HepG2 (cell line): ENCODE data around the gene LRRC28. TPM values are rescaled to one million over a fixed set of nuclear protein-coding genes. Genes with fewer than 3 reads are reported as not detected.
A peak's percentile ranks its signal among the peaks of the same experiment; 100 is the strongest.

Experiments used
- ARID5B ChIP-seq: IDR thresholded peaks from 2 replicates; pipeline ENCODE4 v1.4.0; 2020; ENCODE audit warnings: mild to moderate bottlenecking, missing genetic modification reagents
- CREBL2 ChIP-seq: sonication (generic); formaldehyde crosslinking; IDR thresholded peaks from 2 replicates; pipeline ENCODE4 v1.8.1; 2023; ENCODE audit warnings: missing genetic modification reagents, mild to moderate bottlenecking, borderline replicate concordance
- CTCF ChIP-seq: sonication (generic); formaldehyde crosslinking; IDR thresholded peaks from 2 replicates; pipeline ENCODE4 v1.5.0; 2020; ENCODE audit warnings: mild to moderate bottlenecking, missing genetic modification reagents, moderate library complexity
- DDIT3 ChIP-seq: sonication (generic); formaldehyde crosslinking; IDR thresholded peaks from 2 replicates; pipeline ENCODE4 v1.4.0; 2020; ENCODE audit warnings: mild to moderate bottlenecking, missing genetic modification reagents
- HDAC2 ChIP-seq: sonication (generic); formaldehyde crosslinking; IDR thresholded peaks from 2 replicates; pipeline ENCODE4 v1.4.0; 2020; ENCODE audit warnings: missing genetic modification reagents
- SALL2 ChIP-seq: sonication (generic); formaldehyde crosslinking; IDR thresholded peaks from 2 replicates; pipeline ENCODE4 v1.8.1; 2023; ENCODE audit warnings: mild to moderate bottlenecking, missing genetic modification reagents, inconsistent platforms
- SMAD1 ChIP-seq: sonication (generic); formaldehyde crosslinking; IDR thresholded peaks from 2 replicates; pipeline ENCODE4 v1.4.0; 2020; ENCODE audit warnings: missing genetic modification reagents, low read depth, mild to moderate bottlenecking, borderline replicate concordance
- U2AF2 ChIP-seq: fragments of 200-400 bp; formaldehyde crosslinking; IDR thresholded peaks from 2 replicates; pipeline ENCODE4 v1.6.1; 2017; ENCODE audit warnings: low read depth, mild to moderate bottlenecking, low read length
- ZBTB7A ChIP-seq: sonication (generic); formaldehyde crosslinking; IDR thresholded peaks from 2 replicates; pipeline ENCODE4 v1.8.0; 2022; ENCODE audit warnings: mild to moderate bottlenecking, missing genetic modification reagents
- ZHX2 ChIP-seq, 2 experiments: sonication (generic) in 1 of 2; formaldehyde crosslinking in 1 of 2; IDR thresholded peaks; 2 replicates each; pipeline versions ENCODE4 v1.6.1 to v1.9.0; 2014 to 2022; ENCODE audit warnings: antibody characterized with exemption in 1 of 2, borderline replicate concordance in 1 of 2, inconsistent platforms in 1 of 2, low read depth in 1 of 2, missing genetic modification reagents in 1 of 2
- ZNF280B ChIP-seq: sonication (generic); formaldehyde crosslinking; IDR thresholded peaks from 2 replicates; pipeline ENCODE4 v1.5.0; 2020; ENCODE audit warnings: missing genetic modification reagents, mild to moderate bottlenecking, borderline replicate concordance
- ZNF446 ChIP-seq: sonication (generic); formaldehyde crosslinking; IDR thresholded peaks from 2 replicates; pipeline ENCODE4 v1.5.0; 2020; ENCODE audit warnings: mild to moderate bottlenecking, missing genetic modification reagents
- ZNF598 ChIP-seq: sonication (generic); formaldehyde crosslinking; IDR thresholded peaks from 2 replicates; pipeline ENCODE4 v1.5.1; 2020; ENCODE audit warnings: mild to moderate bottlenecking, missing genetic modification reagents, borderline replicate concordance
- ZNF780A ChIP-seq: sonication (generic); formaldehyde crosslinking; IDR thresholded peaks from 2 replicates; pipeline ENCODE4 v1.8.0; 2022; ENCODE audit warnings: mild to moderate bottlenecking, missing genetic modification reagents, moderate library complexity
- ZNF788 ChIP-seq: sonication (generic); formaldehyde crosslinking; IDR thresholded peaks from 2 replicates; pipeline ENCODE4 v1.5.0; 2020; ENCODE audit warnings: mild to moderate bottlenecking, missing genetic modification reagents, borderline replicate concordance
- polyA plus RNA-seq, 8 experiments: library from polyadenylated mRNA; depleted of rRNA in 3 of 8; stranded (reverse) in 7 of 8; unstranded in 1 of 8; fragments of >200 nt; fragmentation: Illumina TruSeq in 4 of 8; extraction: Trizol in 4 of 8; gene quantifications; 2 replicates each; pipeline versions ENCODE4 v1.2.1 to v1.2.3, GENCODE V29; 2011 to 2016; ENCODE audit warnings: low read depth in 4 of 8, missing spikeins in 1 of 8, mixed read lengths in 1 of 8; ENCODE audit not compliant: insufficient read depth in 1 of 8
- total RNA-seq, 5 experiments: library from RNA; depleted of rRNA; stranded (reverse); fragments of >200 nt; fragmentation: Illumina TruSeq; extraction: Trizol; gene quantifications; 2 replicates each; pipeline ENCODE4 v1.2.3, GENCODE V29; 2016; ENCODE audit warnings: low read depth in 1 of 5

The LRRC28 gene
- total and polyA plus RNA-seq, 2 of the 13 experiments (the other 11 are each of a cell fraction or from before 2014, with no cell fraction given): 17.5 to 21.3 TPM

GRCh38 chr15:99385865-99386264 lies 134.6 kb downstream of the LRRC28 start (continued):
- TF ChIP-seq ARID5B (CRISPR knock-in tag): peak; percentile 65
- no peak for TF ChIP-seq SMAD1 (CRISPR knock-in tag)
- TF ChIP-seq ZNF598 (CRISPR knock-in tag): no peak
- no peak for TF ChIP-seq SALL2
- TF ChIP-seq DDIT3 (CRISPR knock-in tag): no peak
- 0 out of 2 replicates have a peak, but pooled peaks have one; percentile 19 for TF ChIP-seq HDAC2 (CRISPR knock-in tag)
- TF ChIP-seq ZNF788 (CRISPR knock-in tag): no peak
- no peak for TF ChIP-seq ZNF280B
- no peak for TF ChIP-seq ZBTB7A (CRISPR knock-in tag)
- TF ChIP-seq CTCF (CRISPR knock-in tag): peak; percentile 47; the same call in 1 of the 2 replicates
- no peak for TF ChIP-seq ZHX2 (IDR thresholded peaks at IDR 0.05; ENCODE audit: low read depth)
- no peak for TF ChIP-seq ZHX2 (CRISPR knock-in tag; IDR thresholded peaks at IDR 0.05; ENCODE audit: borderline replicate concordance)
- TF ChIP-seq ZNF446 (CRISPR knock-in tag): no peak
- TF ChIP-seq U2AF2: no peak
- no peak for TF ChIP-seq ZNF780A (CRISPR knock-in tag)
- no peak for TF ChIP-seq CREBL2 (CRISPR knock-in tag)
